Thymus (tissue), 11 donors: Measurements from ENCODE around the gene MYMX. TPM values are rescaled to one million over a fixed set of nuclear protein-coding genes. Genes with fewer than 3 reads are reported as not detected.

ENCODE experiments used
- DNase-seq, 9 donors: peaks; one replicate each; pipeline ENCODE4 v3.0.0-alpha.2; 2013; ENCODE audit warnings: low spot score in 9 of 9, low read depth in 6 of 9, missing footprints in 1 of 9
- H3K27ac ChIP-seq, 2 donors: one replicate each; pipeline ENCODE4 v1.5.1; 2013; ENCODE audit warnings: control low read depth in 1 of 2, low read depth in 1 of 2, low read length in 1 of 2, mild to moderate bottlenecking in 1 of 2, moderate library complexity in 1 of 2
- H3K27me3 ChIP-seq, 2 donors: one replicate each; pipeline ENCODE4 v1.5.1; 2013; ENCODE audit warnings: low read length in 1 of 2; ENCODE audit not compliant: control insufficient read depth in 2 of 2, insufficient read depth in 1 of 2
- H3K36me3 ChIP-seq, 2 donors: one replicate each; pipeline ENCODE4 v1.5.1; 2013; ENCODE audit warnings: low read length in 1 of 2, mild to moderate bottlenecking in 1 of 2, moderate library complexity in 1 of 2; ENCODE audit not compliant: control insufficient read depth in 2 of 2, insufficient read depth in 2 of 2
- H3K4me1 ChIP-seq, 2 donors: one replicate each; pipeline ENCODE4 v1.5.1; 2013; ENCODE audit warnings: low read length in 2 of 2; ENCODE audit not compliant: control insufficient read depth in 2 of 2, insufficient read depth in 2 of 2
- H3K4me3 ChIP-seq, 2 donors: one replicate each; pipeline ENCODE4 v1.5.1; 2013; ENCODE audit warnings: low read length in 2 of 2, control low read depth in 1 of 2, mild to moderate bottlenecking in 1 of 2
- H3K9me3 ChIP-seq, 2 donors: one replicate each; pipeline ENCODE4 v1.5.1; 2013; ENCODE audit warnings: low read length in 1 of 2, mild to moderate bottlenecking in 1 of 2; ENCODE audit not compliant: control insufficient read depth in 2 of 2, insufficient read depth in 1 of 2
- WGBS: extraction: QIAGEN DNeasy Blood & Tissue Kit; methylation state at CpG from one replicate; pipeline ENCODE4 v1.1.7; 2013; 5-methylcytosine and 5-hydroxymethylcytosine counted together
- polyA plus RNA-seq: library from polyadenylated mRNA; stranded (reverse); fragments of 200-250 nt; gene quantifications from one replicate; pipeline ENCODE4 v1.2.3, GENCODE V29; 2013
- total RNA-seq: library from RNA; stranded (reverse); fragments of 120-200 nt; gene quantifications from one replicate; pipeline ENCODE4 v1.2.4, GENCODE V29; 2013
- donor health status: healthy.

MYMX gene
- total and polyA plus RNA-seq, 2 donors = 0.80 to 1.7 TPM

DNA sequence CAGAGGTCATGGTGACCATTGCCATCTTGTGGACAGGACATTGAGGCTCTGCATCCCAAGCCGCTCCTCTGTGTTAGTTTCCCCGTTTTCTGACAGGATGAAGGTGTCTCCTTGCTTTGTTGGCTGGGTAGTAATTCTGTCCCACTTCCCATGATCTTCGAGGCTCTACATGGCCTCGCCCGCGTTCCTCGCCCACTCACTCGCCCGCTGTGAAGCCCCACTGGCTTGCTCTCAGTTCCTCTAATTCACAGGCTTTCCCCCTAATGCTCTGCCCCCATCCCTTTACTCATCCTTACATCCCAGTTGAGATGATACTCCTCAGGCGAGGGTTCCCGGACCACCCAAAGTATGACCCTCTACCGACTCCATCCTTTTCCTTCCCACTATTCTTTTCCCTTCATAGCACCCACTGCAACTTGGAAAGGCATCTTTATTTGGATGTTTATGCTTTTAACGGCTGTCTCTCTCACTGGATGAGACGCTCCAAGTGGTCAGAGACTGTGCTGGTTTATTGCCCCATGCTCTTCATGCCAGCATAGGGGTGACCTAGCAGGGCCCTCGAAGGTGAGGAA, 41.1 kb downstream of the MYMX start:
- Histone ChIP-seq H3K27ac (peak overlapping the region; percentile 33 to 55), H3K27me3 (no peaks in the 10 kb centered on the region), H3K4me1 (peaks cover 9 to 35% of the 10 kb centered on the region in 2 donors), H3K36me3 (peaks cover 38 to 60% of the 10 kb centered on the region in 2 donors), H3K4me3 (peak overlapping the region in 1 of 2 donors; percentile 77), H3K9me3 (no peaks in the 10 kb centered on the region)
- DNase-seq = no peak
- WGBS = 67% methylated on average over 15 of the region's 15 CpGs

DNA sequence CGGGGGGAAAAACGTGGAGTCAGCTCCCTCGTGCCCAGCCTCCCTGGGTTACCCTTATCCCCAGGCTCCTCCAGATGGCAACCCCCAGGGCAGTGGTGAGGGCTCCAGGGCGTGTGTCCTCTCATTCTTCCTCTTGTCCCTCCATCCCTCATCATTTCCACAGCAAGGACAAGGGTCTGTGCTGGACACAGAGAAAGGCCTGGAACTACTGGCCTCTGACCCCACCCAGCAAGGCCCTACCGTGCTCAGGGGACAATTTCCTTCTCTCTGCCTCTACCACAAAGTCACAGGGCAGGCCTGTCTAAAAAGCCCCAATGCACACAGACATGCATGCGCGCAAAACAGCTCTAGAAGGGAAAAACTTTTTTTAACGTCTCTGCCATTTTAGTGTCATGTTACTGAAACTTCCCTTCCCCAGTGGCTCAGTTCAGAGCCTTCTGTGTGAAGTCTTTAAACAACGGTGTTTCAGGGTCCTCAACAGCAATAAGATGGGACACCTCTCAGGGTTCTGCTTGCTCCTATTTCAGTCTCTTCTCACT, 41.7 kb downstream of the MYMX start:
- 94% methylated on average over 9 of the region's 9 CpGs for WGBS
- Histone ChIP-seq H3K4me3 (no peak overlapping the region), H3K36me3 (peaks cover 33 to 54% of the 10 kb centered on the region in 2 donors), H3K9me3 (no peaks in the 10 kb centered on the region), H3K4me1 (peaks cover 10 to 40% of the 10 kb centered on the region in 2 donors), H3K27me3 (no peaks in the 10 kb centered on the region), H3K27ac (peak overlapping the region in 1 of 2 donors; percentile 4)
- no peak for DNase-seq

DNA sequence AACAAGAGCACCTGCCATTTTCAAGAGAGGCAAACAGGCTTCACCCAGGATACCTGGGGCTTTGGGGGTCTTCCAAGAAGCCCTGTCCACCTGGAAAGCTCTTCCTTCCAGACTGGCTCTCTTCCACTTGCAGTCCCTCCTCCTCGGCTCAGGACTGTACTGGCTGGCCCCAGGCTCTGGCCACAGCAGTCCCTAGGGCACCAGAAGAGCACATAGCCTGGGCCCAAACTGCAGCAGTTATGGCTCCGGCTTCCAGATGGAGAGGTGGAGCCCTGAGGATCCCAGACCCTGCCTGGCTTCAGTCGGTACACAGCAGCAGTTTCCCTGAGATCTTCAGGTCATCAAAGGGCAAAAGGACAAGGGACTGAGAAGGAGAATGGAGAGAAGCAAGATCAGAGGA, 42.2 kb downstream of the MYMX start:
- no peak overlapping the region for H3K27ac ChIP-seq
- no peak overlapping the region for H3K4me3 ChIP-seq
- no peaks in the 10 kb centered on the region for H3K27me3 ChIP-seq
- peaks cover 15 to 46% of the 10 kb centered on the region in 2 donors for H3K4me1 ChIP-seq
- WGBS = 96% methylated on average over 3 of the region's 3 CpGs
- no peak for DNase-seq
- peaks cover 28 to 49% of the 10 kb centered on the region in 2 donors for H3K36me3 ChIP-seq
- H3K9me3 ChIP-seq = no peaks in the 10 kb centered on the region

DNA sequence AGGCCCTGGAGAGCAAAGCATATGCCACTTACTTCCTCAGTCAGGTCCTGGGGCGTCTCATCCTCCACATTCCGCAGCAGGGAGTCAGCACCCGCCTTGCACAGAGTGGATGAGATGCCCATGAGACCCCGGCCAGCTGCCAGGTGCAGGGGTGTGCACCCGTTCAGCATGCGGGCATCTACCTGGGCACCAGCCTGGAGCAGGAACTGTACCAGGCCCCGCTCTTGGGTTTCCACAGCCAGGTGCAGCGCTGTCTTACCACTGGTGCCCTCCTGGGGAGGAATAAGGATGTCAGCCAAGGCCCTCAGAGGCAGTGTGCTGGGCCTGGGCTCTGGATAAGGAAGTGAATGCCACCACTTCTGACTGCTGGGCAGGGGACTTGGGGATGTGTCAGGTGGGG, 43.3 kb downstream of the MYMX start:
- Histone ChIP-seq H3K9me3 (peaks cover 0 to 2% of the 10 kb centered on the region in 2 donors), H3K27me3 (no peaks in the 10 kb centered on the region), H3K36me3 (peaks cover 17 to 38% of the 10 kb centered on the region in 2 donors), H3K4me1 (peaks cover 25 to 49% of the 10 kb centered on the region in 2 donors), H3K27ac (no peak overlapping the region), H3K4me3 (no peak overlapping the region)
- 96% methylated on average over 8 of the region's 8 CpGs for WGBS
- DNase-seq = no peak

DNA sequence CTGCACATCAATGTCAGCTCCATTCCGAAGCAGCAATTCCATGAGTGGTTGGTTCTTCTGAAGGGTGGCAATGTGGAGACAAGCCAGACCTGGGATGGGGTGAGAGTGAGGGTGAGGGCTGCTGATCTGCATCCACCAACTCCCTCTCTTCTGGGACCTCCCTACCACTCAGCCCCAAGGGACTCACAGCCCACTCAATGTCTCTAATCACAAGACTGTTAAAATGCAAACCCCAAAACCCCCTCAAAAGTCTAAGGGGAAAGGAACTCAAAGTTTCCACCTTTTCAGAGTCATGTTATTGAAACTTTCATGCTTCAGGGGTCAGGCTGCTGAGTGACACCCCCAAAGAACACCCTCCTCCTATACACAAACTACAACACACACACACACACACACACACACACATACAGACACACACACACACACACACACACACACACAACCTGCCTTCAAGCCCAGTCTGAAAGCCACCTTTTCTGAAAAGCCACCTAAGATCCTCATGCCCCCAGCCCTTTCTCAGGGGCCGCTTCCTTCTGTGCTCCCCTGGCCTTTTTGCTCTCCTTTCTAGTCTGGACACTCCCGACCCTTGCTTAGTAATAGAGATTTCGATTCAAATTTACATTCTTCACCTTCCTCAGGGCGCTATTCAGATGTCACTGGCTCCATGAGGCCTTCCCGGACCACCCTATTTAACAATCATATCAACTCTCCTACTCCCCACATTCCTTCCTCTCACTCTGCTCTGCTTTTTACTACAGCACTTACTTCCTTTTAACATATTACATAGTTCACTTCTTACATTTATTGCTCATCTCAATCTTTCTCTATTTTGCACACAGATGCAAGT, 43.9 kb downstream of the MYMX start:
- H3K9me3 ChIP-seq = peaks cover 0 to 3% of the 10 kb centered on the region in 2 donors
- peaks cover 13 to 33% of the 10 kb centered on the region in 2 donors for H3K36me3 ChIP-seq
- 98% methylated on average over 6 of the region's 6 CpGs for WGBS
- no peaks in the 10 kb centered on the region for H3K27me3 ChIP-seq
- peaks cover 25 to 46% of the 10 kb centered on the region in 2 donors for H3K4me1 ChIP-seq
- no peak overlapping the region for H3K27ac ChIP-seq
- DNase-seq = no peak
- H3K4me3 ChIP-seq = no peak overlapping the region

DNA sequence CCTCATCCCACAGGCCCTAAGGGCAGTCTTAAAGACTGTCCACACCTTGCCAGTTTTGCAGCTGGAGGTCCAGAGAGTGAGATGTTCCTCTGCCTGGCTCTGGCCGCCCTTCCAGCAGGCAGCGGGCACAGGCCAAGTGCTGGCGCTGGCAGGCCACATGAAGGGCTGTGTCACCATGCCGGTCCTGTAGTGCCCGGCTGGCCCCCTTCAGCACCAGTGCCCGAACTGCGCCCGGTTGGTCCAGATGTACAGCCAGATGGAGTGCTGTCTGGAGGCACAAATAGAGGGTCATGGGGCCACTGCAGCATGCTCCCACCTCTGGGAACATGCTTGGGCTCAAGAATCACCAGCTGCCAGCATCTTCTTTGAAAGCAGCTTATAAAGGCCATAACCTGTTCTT, 44.9 kb downstream of the MYMX start:
- Histone ChIP-seq H3K9me3 (peaks cover 0 to 3% of the 10 kb centered on the region in 2 donors), H3K36me3 (peaks cover 13 to 33% of the 10 kb centered on the region in 2 donors), H3K27me3 (peaks cover under 1% of the 10 kb centered on the region in 2 donors), H3K27ac (no peak overlapping the region), H3K4me1 (peaks cover 22 to 41% of the 10 kb centered on the region in 2 donors), H3K4me3 (no peak overlapping the region)
- WGBS = 96% methylated on average over 8 of the region's 8 CpGs
- DNase-seq = no peak

DNA sequence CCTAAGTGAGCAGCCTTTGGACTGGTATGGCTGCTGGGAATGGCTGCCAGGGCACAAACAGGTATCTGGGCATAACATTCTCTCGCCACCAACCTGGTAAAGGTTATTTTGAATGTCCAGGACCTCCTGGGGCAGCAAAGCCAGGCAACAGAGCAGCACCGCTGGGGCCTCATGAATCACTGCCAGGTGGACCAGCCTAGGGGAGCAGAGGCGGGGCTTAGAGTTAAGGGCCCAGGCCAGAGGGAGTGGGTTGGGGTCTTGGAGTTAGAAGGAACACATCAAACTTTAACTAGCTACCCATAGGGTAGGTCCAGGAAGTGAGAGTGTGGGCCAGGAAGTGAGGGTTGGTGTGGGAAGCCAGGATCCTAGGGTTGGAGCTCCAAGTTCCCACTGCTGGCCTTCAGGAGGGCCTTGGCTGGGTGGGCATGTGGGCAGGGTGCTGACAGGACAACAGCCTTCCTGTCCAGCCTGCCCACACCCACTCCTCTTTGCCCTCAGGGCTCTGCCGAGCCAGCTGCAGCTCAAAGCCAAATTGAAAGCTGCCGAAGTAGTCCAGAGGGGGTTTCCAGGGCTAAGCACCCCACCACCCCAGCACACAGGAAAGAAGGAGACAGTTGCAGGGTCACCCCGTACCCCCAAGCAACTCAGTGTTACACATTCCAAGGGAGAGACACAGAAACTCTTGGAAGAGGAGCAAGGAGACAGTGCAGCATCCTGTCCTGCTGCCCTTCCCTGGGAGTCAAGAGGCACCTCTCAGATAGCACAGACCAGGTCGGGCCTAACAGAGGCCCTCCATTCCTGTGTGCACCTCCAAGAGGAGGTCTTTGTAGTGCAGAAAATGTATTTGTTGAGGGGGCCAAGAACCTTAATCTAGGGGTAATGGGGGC, 46.0 kb downstream of the MYMX start:
- Histone ChIP-seq H3K36me3 (peaks cover 13 to 33% of the 10 kb centered on the region in 2 donors), H3K4me1 (peaks cover 19 to 37% of the 10 kb centered on the region in 2 donors), H3K9me3 (peaks cover 0 to 3% of the 10 kb centered on the region in 2 donors), H3K4me3 (peak overlapping the region; percentile 1 to 94), H3K27ac (peak overlapping the region; percentile 54 to 78), H3K27me3 (peaks cover 3 to 5% of the 10 kb centered on the region in 2 donors)
- no peak for DNase-seq
- 63% methylated on average over 7 of the region's 7 CpGs for WGBS

DNA sequence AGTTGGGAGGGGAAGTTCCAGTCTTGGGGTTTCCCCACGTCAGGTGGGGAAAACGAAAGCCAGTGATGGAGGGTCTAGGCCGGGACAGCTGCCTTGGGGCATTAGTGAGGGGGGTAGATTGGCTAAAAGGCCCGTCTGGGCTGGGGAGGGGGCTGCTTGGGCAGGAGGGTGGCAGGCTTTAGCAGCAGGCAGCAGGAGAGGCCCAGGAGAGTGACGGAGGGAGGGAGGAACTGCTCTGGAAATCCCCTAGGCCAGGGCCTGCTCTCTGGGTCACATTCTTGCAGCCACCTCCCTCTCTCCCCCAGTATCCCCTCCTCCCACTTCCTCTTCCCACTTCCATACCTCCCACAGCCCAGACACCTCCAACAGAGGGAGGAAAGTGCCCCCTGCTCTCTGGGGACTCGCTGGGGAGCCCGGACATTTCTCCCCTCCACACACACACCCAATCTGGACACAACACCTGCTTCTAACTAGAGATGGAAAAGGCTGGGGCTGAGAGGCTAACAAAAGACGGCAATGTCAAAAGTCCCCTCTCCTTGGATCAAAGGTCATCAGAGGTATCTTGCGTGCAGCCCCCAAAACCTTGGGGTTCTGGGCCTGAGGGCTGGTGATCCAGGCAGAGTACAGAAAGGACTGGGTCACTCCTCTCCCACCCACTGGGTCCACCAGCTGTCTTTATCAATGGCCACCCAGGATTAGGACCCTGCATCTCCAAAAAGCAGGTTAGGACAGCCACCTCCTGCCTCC, 46.8 kb downstream of the MYMX start:
- 31% methylated on average over 9 of the region's 9 CpGs for WGBS
- Histone ChIP-seq H3K4me1 (peaks cover 18 to 40% of the 10 kb centered on the region in 2 donors), H3K9me3 (peaks cover 0 to 3% of the 10 kb centered on the region in 2 donors), H3K36me3 (peaks cover 13 to 29% of the 10 kb centered on the region in 2 donors), H3K4me3 (peak overlapping the region; percentile 92 to 94), H3K27ac (peak overlapping the region; percentile 37 to 78), H3K27me3 (peaks cover 7 to 11% of the 10 kb centered on the region in 2 donors)
- no peak for DNase-seq
